ENCODE results near the gene DDX23. TPM values are rescaled to one million over a fixed set of nuclear protein-coding genes. Genes with fewer than 3 reads are reported as not detected.

The DDX23 gene
- total RNA-seq, 1 experiment from 2014 or later = 98.1 TPM

GRCh38 chr12:48831257-48831656 lies 20.7 kb downstream of the DDX23 start:
- no peaks in the 10 kb centered on the region for H3K79me1 ChIP-seq (ENCODE audit: insufficient read depth, low read depth, low read length, poor library complexity, severe bottlenecking)
- no peak overlapping the region for H3K14ac ChIP-seq (ENCODE audit: insufficient read depth, low read length)
- no peaks in the 10 kb centered on the region for H3K27me3 ChIP-seq (ENCODE audit: insufficient read depth, low read length)
- H2BK5ac ChIP-seq (ENCODE audit: insufficient read length, low read length) = no peak overlapping the region
- no peak overlapping the region for H3K9ac ChIP-seq (ENCODE audit: extremely low read depth, insufficient read length, low read length)
- H3K23me2 ChIP-seq (ENCODE audit: insufficient read length, low read depth, low read length, poor library complexity, severe bottlenecking) = no peaks in the 10 kb centered on the region
- H3K56ac ChIP-seq (ENCODE audit: insufficient read length, low read depth, low read length) = no peak overlapping the region
- H2BK120ac ChIP-seq (ENCODE audit: low read depth, low read length, poor library complexity, severe bottlenecking) = no peak overlapping the region
- H3K4me1 ChIP-seq (ENCODE audit: insufficient read depth, low read length) = no peaks in the 10 kb centered on the region
- H4K91ac ChIP-seq (ENCODE audit: insufficient read length, low read depth, low read length) = no peak overlapping the region
- DNase-seq = no peak
- Mint-ChIP-seq H3K4me3 (no peak overlapping the region), H3K27me3 (ENCODE audit: low read depth) (no peaks in the 10 kb centered on the region), H3K27ac (no peak overlapping the region; a peak in 1 of 7 replicates), H3K4me1 (no peaks in the 10 kb centered on the region), H3K36me3 (ENCODE audit: insufficient read depth in 1 of 3, low read depth in 3 of 3) (peaks cover 42 to 90% (median 72%) of the 10 kb centered on the region in 3 experiments; a peak in 6 of 7 replicates), H3K9me3 (no peaks in the 10 kb centered on the region)
- no peak overlapping the region for H4K8ac ChIP-seq (replicated peaks; ENCODE audit: insufficient read length, low read depth, low read length)
- H3K79me2 ChIP-seq (ENCODE audit: insufficient read depth, low read length) = no peaks in the 10 kb centered on the region
- H4K5ac ChIP-seq (ENCODE audit: insufficient read length, low read depth, low read length) = no peak overlapping the region
- no peaks in the 10 kb centered on the region for H3K9me3 ChIP-seq (ENCODE audit: control insufficient read depth, low read depth, low read length)
- H2AFZ ChIP-seq (ENCODE audit: low read length) = no peak overlapping the region
- no peak overlapping the region for H2BK12ac ChIP-seq (ENCODE audit: insufficient read length, low read depth, low read length)
- H3K4ac ChIP-seq (ENCODE audit: low read depth, low read length) = no peak overlapping the region
- H4K20me1 ChIP-seq (ENCODE audit: control insufficient read depth, insufficient read depth, insufficient read length) = no peaks in the 10 kb centered on the region
- TF ChIP-seq CTCF (conservative IDR thresholded peaks at IDR 0.05) = no peak
- H2BK20ac ChIP-seq (ENCODE audit: low read depth, low read length, poor library complexity, severe bottlenecking) = no peak overlapping the region
- H2AK5ac ChIP-seq (ENCODE audit: insufficient read length, low read length) = no peak overlapping the region
- H3K27ac ChIP-seq (ENCODE audit: insufficient read length, low read depth, low read length) = no peak overlapping the region
- H2BK15ac ChIP-seq (ENCODE audit: low read depth, low read length) = no peak overlapping the region
- no CpG with 5 or more reads among the region's 6 CpGs for WGBS (ENCODE audit: extremely low coverage, insufficient read length, low lambda C conversion rate)
- no peak overlapping the region for H3T11ph ChIP-seq (ENCODE audit: low read length)
- H3K4me2 ChIP-seq (ENCODE audit: insufficient read depth, insufficient read length, low read length) = no peak overlapping the region
- H3K18ac ChIP-seq (ENCODE audit: insufficient read length, low read depth, low read length) = no peak overlapping the region
- H3K23ac ChIP-seq (ENCODE audit: insufficient read length, low read depth, low read length) = no peak overlapping the region

Measured in H9 (cell line).